CD8-positive, alpha-beta memory T cell (primary cell): Measurements from ENCODE around the gene LIPF. TPM values are rescaled to one million over a fixed set of nuclear protein-coding genes. Genes with fewer than 3 reads are reported as not detected.
"Not testable (repeated sequence)": the region's sequence is repeated elsewhere in the genome, so short reads cannot be mapped to it uniquely, and the experiment has no call there.

Experiments used
- CTCF ChIA-PET: fragments of 350-600 bp; sonication (Branson Sonifier 250); formaldehyde crosslinking; loops from one replicate; lab custom pipeline; 2021; ENCODE audit warnings: antibody characterized with exemption; lab: Charles Lee
- POLR2A ChIA-PET: fragments of 350-600 bp; sonication (Branson Sonifier 250); formaldehyde crosslinking; loops from one replicate; lab custom pipeline; 2021; ENCODE audit warnings: antibody characterized with exemption; lab: Charles Lee
- DNase-seq, 5 donors: peaks; one replicate each; pipeline versions ENCODE4 v3.0.0 to v3.0.0-alpha.2; 2020 to 2022; ENCODE audit warnings: mixed read lengths in 1 of 5
- H3K27ac ChIP-seq: one replicate; pipeline ENCODE4 v1.7.0; 2013; ENCODE audit warnings: low read depth, mild to moderate bottlenecking, low read length, moderate library complexity
- H3K27me3 ChIP-seq: 2 replicates; pipeline ENCODE4 v1.7.0; 2013; ENCODE audit warnings: low read length, mild to moderate bottlenecking; ENCODE audit not compliant: insufficient read depth, poor library complexity, severe bottlenecking
- H3K36me3 ChIP-seq: 2 replicates; pipeline ENCODE4 v1.7.0; 2013; ENCODE audit warnings: mild to moderate bottlenecking, low read length, moderate library complexity; ENCODE audit not compliant: insufficient read depth
- H3K4me1 ChIP-seq: 2 replicates; pipeline ENCODE4 v1.7.0; 2013; ENCODE audit warnings: mild to moderate bottlenecking, low read length, moderate library complexity; ENCODE audit not compliant: insufficient read depth
- H3K4me3 ChIP-seq: 2 replicates; pipeline ENCODE4 v1.7.0; 2013; ENCODE audit warnings: mild to moderate bottlenecking, low read length
- H3K9me3 ChIP-seq: 2 replicates; pipeline ENCODE4 v1.7.0; 2013; ENCODE audit warnings: mild to moderate bottlenecking, low read length
- H3K27ac Mint-ChIP-seq, 8 donors: one replicate each; pipeline ENCODE4 v1.8.0; 2020 to 2021; ENCODE audit warnings: mixed read lengths in 8 of 8, mild to moderate bottlenecking in 6 of 8, inconsistent platforms in 3 of 8, moderate library complexity in 3 of 8
- H3K27me3 Mint-ChIP-seq, 2 donors: one replicate each; pipeline ENCODE4 v1.8.0; 2020 to 2021; ENCODE audit warnings: mixed read lengths in 2 of 2, mild to moderate bottlenecking in 1 of 2, moderate library complexity in 1 of 2
- H3K36me3 Mint-ChIP-seq, 3 donors: one replicate each; pipeline ENCODE4 v1.8.0; 2020 to 2021; ENCODE audit warnings: mixed read lengths in 3 of 3, inconsistent platforms in 1 of 3, mild to moderate bottlenecking in 1 of 3
- H3K4me1 Mint-ChIP-seq, 3 donors: one replicate each; pipeline ENCODE4 v1.8.0; 2020 to 2021; ENCODE audit warnings: mixed read lengths in 3 of 3, inconsistent platforms in 1 of 3, mild to moderate bottlenecking in 1 of 3
- H3K4me3 Mint-ChIP-seq, 7 donors: one replicate each; pipeline ENCODE4 v1.8.0; 2020 to 2021; ENCODE audit warnings: mixed read lengths in 7 of 7, mild to moderate bottlenecking in 6 of 7, moderate library complexity in 4 of 7, inconsistent platforms in 2 of 7
- H3K9me3 Mint-ChIP-seq, 5 donors: one replicate each; pipeline ENCODE4 v1.8.0; 2020 to 2022; ENCODE audit warnings: mixed read lengths in 5 of 5, mild to moderate bottlenecking in 3 of 5, moderate library complexity in 2 of 5, inconsistent platforms in 1 of 5
- polyA plus RNA-seq: library from polyadenylated mRNA; unstranded; fragments of 300-500 nt; fragmentation: Illumina TruSeq; gene quantifications from one replicate; pipeline ENCODE4 v1.2.3, GENCODE V29; 2021
- total RNA-seq, 2 experiments: library from RNA; stranded (reverse); gene quantifications; one replicate each; pipeline ENCODE4 v1.2.3, GENCODE V29; 2021

LIPF gene
- total and polyA plus RNA-seq, 3 experiments from 2014 or later: not detected

DNA sequence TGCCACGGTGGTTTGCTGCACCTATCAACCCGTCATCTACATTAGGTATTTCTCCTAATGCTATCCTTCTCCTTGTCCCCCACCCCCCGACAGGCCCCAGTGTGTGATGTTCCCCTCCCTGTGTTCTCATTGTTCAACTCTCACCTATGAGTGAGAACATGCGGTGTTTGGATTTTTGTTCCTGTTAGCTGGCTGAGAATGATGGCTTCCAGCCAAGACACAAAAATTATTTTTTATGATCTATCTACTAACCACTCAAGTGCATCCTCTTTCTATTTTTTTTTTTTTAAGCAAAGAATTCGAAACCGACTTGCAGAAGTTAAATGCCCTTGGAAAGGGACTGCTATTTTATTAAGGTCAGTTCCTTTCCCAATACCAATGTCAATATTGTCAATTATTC, 45.1 kb downstream of the LIPF start:
- H3K9me3 Mint-ChIP-seq, H3K4me1 ChIP-seq, POLR2A ChIA-PET, H3K4me3 ChIP-seq, H3K9me3 ChIP-seq, DNase-seq, H3K36me3 Mint-ChIP-seq, H3K27me3 ChIP-seq, H3K27me3 Mint-ChIP-seq, H3K27ac ChIP-seq, H3K36me3 ChIP-seq, CTCF ChIA-PET, H3K4me3 Mint-ChIP-seq: not testable (repeated sequence)
- peak overlapping the region in 1 of 8 donors; percentile 77 for H3K27ac Mint-ChIP-seq
- peaks cover 0 to 11% (median 0%) of the 10 kb centered on the region in 3 donors for H3K4me1 Mint-ChIP-seq

DNA sequence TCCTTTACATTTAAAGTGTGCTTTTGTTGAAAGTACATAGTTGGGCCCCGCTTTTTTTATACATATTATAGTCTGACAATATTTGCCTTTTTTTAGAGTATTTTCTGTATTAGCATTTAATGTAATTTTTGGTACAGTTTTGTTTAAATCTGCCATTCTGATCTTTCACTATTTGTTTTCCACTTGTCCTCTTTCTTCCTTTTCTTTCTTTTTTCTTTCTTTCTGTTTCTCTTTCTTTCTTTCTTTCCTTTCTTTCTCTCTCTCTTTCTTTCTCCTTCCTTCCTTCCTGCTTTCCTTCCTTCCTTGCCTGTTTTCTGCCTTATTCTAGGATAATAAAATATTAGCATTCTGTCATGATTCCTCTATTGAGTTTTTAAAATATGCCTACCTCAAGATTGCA, 51.3 kb downstream of the LIPF start:
- Mint-ChIP-seq H3K9me3 (no peaks in the 10 kb centered on the region), H3K27me3 (peaks cover 5 to 12% of the 10 kb centered on the region in 2 donors), H3K27ac (no peak overlapping the region), H3K4me3 (no peak overlapping the region), H3K36me3 (no peaks in the 10 kb centered on the region), H3K4me1 (no peaks in the 10 kb centered on the region)
- ChIA-PET CTCF (no interaction called here), POLR2A (no interaction called here)
- DNase-seq: no peak
- no peaks in the 10 kb centered on the region for H3K36me3 ChIP-seq
- no peak overlapping the region for H3K27ac ChIP-seq
- H3K4me1 ChIP-seq: no peaks in the 10 kb centered on the region
- no peaks in the 10 kb centered on the region for H3K9me3 ChIP-seq
- no peaks in the 10 kb centered on the region for H3K27me3 ChIP-seq
- H3K4me3 ChIP-seq: no peak overlapping the region

DNA sequence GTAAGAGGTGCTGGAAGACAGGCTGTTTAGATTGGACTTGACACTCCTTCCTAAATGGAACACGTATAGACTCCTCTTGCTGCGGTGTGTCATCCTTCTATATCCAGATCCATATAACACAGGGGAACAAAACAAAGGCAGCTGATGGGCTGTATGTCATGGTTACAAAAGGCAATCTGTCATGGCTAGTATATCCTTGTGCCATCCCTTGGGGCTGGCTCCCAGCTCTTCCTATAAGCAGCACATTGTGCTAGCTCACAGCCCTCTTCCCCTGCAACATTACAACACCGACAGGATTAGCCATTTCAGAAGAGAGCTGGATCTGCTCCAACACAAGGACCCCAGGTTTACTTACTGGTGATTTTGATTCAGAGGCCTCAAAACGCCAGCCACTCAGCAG, 57.1 kb downstream of the LIPF start:
- H3K27ac ChIP-seq: no peak overlapping the region
- H3K9me3 ChIP-seq: no peaks in the 10 kb centered on the region
- no peaks in the 10 kb centered on the region for H3K36me3 ChIP-seq
- H3K9me3 Mint-ChIP-seq: no peaks in the 10 kb centered on the region
- DNase-seq: no peak
- H3K4me1 ChIP-seq: no peaks in the 10 kb centered on the region
- no peaks in the 10 kb centered on the region for H3K4me1 Mint-ChIP-seq
- POLR2A ChIA-PET: no interaction called here
- H3K4me3 Mint-ChIP-seq: no peak overlapping the region
- no peaks in the 10 kb centered on the region for H3K36me3 Mint-ChIP-seq
- no peaks in the 10 kb centered on the region for H3K27me3 ChIP-seq
- peaks cover 6 to 15% of the 10 kb centered on the region in 2 donors for H3K27me3 Mint-ChIP-seq
- no peak overlapping the region for H3K27ac Mint-ChIP-seq
- H3K4me3 ChIP-seq: no peak overlapping the region
- CTCF ChIA-PET: no interaction called here

DNA sequence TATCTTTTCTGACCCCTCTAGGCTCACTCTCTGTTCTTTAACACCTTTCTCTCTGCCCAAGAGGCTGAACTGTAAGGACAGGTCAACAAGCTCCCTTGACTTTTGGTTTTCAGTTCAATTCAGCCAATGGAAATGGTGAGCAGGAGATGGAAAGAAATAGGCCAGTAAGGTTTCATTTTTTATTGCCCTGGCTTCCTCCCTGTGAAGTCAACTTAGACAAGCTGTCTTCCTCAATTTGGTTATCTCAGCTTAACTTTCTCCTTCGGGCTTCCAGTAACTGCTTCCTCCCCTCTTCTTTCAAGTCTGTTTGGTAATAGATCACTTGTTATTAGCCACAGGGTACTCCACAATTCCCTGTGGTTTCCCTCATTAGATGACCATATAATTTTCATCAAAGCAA, 61.6 kb downstream of the LIPF start:
- no peaks in the 10 kb centered on the region for H3K4me1 ChIP-seq
- ChIA-PET CTCF (no interaction called here), POLR2A (no interaction called here)
- no peaks in the 10 kb centered on the region for H3K9me3 ChIP-seq
- H3K4me3 Mint-ChIP-seq: no peak overlapping the region
- H3K9me3 Mint-ChIP-seq: no peaks in the 10 kb centered on the region
- no peak overlapping the region for H3K27ac ChIP-seq
- no peak overlapping the region for H3K4me3 ChIP-seq
- H3K27me3 ChIP-seq: no peaks in the 10 kb centered on the region
- DNase-seq: no peak
- H3K36me3 Mint-ChIP-seq: no peaks in the 10 kb centered on the region
- peaks cover 2 to 3% of the 10 kb centered on the region in 2 donors for H3K27me3 Mint-ChIP-seq
- H3K27ac Mint-ChIP-seq: peak overlapping the region in 1 of 8 donors; percentile 68
- no peaks in the 10 kb centered on the region for H3K36me3 ChIP-seq
- no peaks in the 10 kb centered on the region for H3K4me1 Mint-ChIP-seq

DNA sequence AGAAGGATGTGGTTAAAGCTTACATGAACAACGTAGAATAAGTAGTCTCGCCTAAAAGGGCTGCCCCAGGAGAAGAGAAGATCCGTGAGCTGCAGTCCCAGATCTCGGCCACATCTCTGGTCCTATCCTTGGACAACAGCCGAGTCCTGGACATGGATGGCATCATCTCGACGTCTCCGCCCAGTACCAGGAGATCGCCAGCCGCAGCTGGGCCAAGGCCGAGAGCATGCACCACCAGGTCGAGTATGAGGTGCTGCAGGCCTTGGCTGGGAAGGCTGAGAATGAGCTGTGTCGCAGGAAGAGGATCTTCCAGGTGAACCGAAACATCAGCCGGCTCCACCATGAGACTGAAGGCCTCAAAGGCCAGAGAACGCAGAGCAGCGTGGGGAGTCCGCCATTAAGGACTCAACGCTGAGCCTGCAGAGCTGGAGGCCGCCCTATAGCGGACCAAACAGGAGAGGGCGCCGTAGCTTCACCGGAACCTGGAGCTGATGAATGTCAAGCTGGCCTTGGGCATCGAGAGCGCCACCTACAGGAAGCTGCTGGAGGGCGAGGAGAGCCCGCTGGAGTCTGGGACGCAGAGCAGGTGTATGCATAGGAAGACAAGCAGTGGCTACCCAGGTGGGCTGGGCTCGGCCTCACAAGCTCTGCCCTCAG, 64.0 kb downstream of the LIPF start:
- Histone ChIP-seq H3K9me3 (no peaks in the 10 kb centered on the region), H3K27me3 (no peaks in the 10 kb centered on the region), H3K4me1 (no peaks in the 10 kb centered on the region), H3K36me3 (no peaks in the 10 kb centered on the region), H3K4me3 (no peak overlapping the region), H3K27ac (no peak overlapping the region)
- ChIA-PET POLR2A (no interaction called here), CTCF (interaction anchor here (1.0 to 2.0 kb wide), 2 partner anchors 82 to 206 kb away, joined by 3 to 8 read pairs; no protein-coding TSS in a partner anchor)
- Mint-ChIP-seq H3K4me1 (no peaks in the 10 kb centered on the region), H3K36me3 (no peaks in the 10 kb centered on the region), H3K4me3 (no peak overlapping the region), H3K27me3 (peaks cover 2 to 3% of the 10 kb centered on the region in 2 donors), H3K27ac (no peak overlapping the region), H3K9me3 (no peaks in the 10 kb centered on the region)
- peak in 1 of 5 donors; percentile 52 for DNase-seq

Other genes starting within 250 kb of the LIPF start
- gene RNLS, start 81.1 kb upstream of the LIPF start, total RNA-seq: 1 to 10 TPM; 4.6 to 7.0 TPM
- gene RNLS, start 81.1 kb upstream of the LIPF start, polyA plus RNA-seq: 4.0 TPM
- gene LIPJ, start 77.7 kb upstream of the LIPF start, total RNA-seq: under 1 TPM in 1 of 2 experiments, not detected in 1; 0.16 TPM
- not detected for gene LIPJ, start 77.7 kb upstream of the LIPF start, polyA plus RNA-seq
- gene LIPK, start 41.8 kb downstream of the LIPF start, total RNA-seq: not detected
- gene LIPK, start 41.8 kb downstream of the LIPF start, polyA plus RNA-seq: not detected
- not detected for gene LIPN, start 95.6 kb downstream of the LIPF start, total RNA-seq
- gene LIPN, start 95.6 kb downstream of the LIPF start, polyA plus RNA-seq: not detected
- gene LIPM, start 138.3 kb downstream of the LIPF start, total RNA-seq: not detected
- not detected for gene LIPM, start 138.3 kb downstream of the LIPF start, polyA plus RNA-seq
- not detected for gene ANKRD22, start 187.4 kb downstream of the LIPF start, total RNA-seq
- gene ANKRD22, start 187.4 kb downstream of the LIPF start, polyA plus RNA-seq: 0.63 TPM
- gene STAMBPL1, start 215.8 kb downstream of the LIPF start, total RNA-seq: 10 to 100 TPM; 22.3 to 24.7 TPM
- 10.6 TPM for gene STAMBPL1, start 215.8 kb downstream of the LIPF start, polyA plus RNA-seq